Uterus (tissue), 4 donors: Measurements from ENCODE around the gene EAF1. TPM values are rescaled to one million over a fixed set of nuclear protein-coding genes. Genes with fewer than 3 reads are reported as not detected.

Source experiments
- DNase-seq, 2 donors: peaks; one replicate each; pipeline ENCODE4 v3.0.0-alpha.2; 2019 to 2020
- H3K27ac ChIP-seq, 2 donors: fragments of 200-600 bp; sonication (generic); 1 replicate in 1 of 2; 2 replicates in 1 of 2; pipeline ENCODE4 v1.5.1; 2016 to 2018
- H3K27me3 ChIP-seq, 2 donors: fragments of 200-600 bp; sonication (generic); one replicate each; pipeline ENCODE4 v1.5.1; 2018 to 2019; ENCODE audit warnings: control low read depth in 1 of 2
- H3K36me3 ChIP-seq, 2 donors: fragments of 200-600 bp; sonication (generic); one replicate each; pipeline ENCODE4 v1.5.1; 2019; ENCODE audit warnings: control low read depth in 1 of 2
- H3K4me1 ChIP-seq, 2 donors: fragments of 200-600 bp; sonication (generic); one replicate each; pipeline ENCODE4 v1.5.1; 2018 to 2019; ENCODE audit warnings: control low read depth in 1 of 2
- H3K4me3 ChIP-seq, 2 donors: fragments of 200-600 bp; sonication (generic); 1 replicate in 1 of 2; 2 replicates in 1 of 2; pipeline ENCODE4 v1.5.1; 2018 to 2019; ENCODE audit warnings: mild to moderate bottlenecking in 1 of 2
- H3K9me3 ChIP-seq, 2 donors: fragments of 200-600 bp; sonication (generic); one replicate each; pipeline ENCODE4 v1.5.1; 2019; ENCODE audit warnings: control low read depth in 1 of 2
- CTCF ChIP-seq, 4 experiments: fragments of 200-600 bp in 2 of 4; fragments of 450-650 bp in 2 of 4; sonication (generic) in 2 of 4; IDR thresholded peaks; one replicate each; pipeline ENCODE4 v1.5.1; 2016 to 2019; ENCODE audit warnings: antibody characterized with exemption in 4 of 4, mild to moderate bottlenecking in 2 of 4, moderate library complexity in 1 of 4
- POLR2A ChIP-seq, 2 donors: fragments of 450-650 bp; IDR thresholded peaks; one replicate each; pipeline ENCODE4 v1.6.1; 2016; ENCODE audit warnings: antibody characterized with exemption in 2 of 2, mild to moderate bottlenecking in 1 of 2, moderate library complexity in 1 of 2
- intact Hi-C: fragments of 100-400 bp; cut with DNase I; formaldehyde crosslinking; loops from one replicate; pipeline ENCODE4 v1.15.1; 2023; ENCODE audit warnings: low total_unique reads
- small RNA-seq: library from RNA; depleted of rRNA; stranded (forward); fragments of <200 nt; gene quantifications from one replicate; pipeline ENCODE3, GENCODE V24; 2016
- total RNA-seq, 4 donors: library from RNA; depleted of rRNA in 3 of 4; stranded (reverse); fragments of >200 nt in 3 of 4; gene quantifications; one replicate each; pipeline versions ENCODE4 v1.1.0 to v1.2.4, GENCODE V29; 2014 to 2023
- donor health status: DM: yes; HTN: yes; CAD: no.

The EAF1 gene
- total RNA-seq, 4 donors from 2014 or later: 2.3 to 18.3 (median 15.6) TPM

DNA sequence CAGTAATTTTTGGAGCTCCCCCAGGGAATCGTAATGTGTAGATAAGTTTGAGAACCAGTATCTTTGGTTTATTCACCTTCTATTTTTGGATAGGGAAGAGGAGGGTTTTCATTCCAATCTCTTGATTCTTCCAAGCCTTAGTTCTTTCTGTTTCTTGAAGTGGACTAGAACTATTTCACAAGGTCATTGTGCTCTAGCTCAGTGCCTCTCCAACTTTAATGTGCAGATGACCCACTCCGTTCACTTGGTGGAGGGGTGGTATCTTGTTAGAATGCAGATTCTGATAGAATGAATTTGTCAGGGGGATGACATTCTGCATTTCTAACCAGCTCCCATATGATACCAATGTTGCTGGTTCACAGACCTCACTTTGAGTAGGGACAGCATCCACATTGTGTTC lies 58.6 kb downstream of the EAF1 start:
- Histone ChIP-seq H3K27ac (no peak overlapping the region), H3K4me3 (no peak overlapping the region), H3K9me3 (no peaks in the 10 kb centered on the region), H3K4me1 (no peaks in the 10 kb centered on the region), H3K27me3 (no peaks in the 10 kb centered on the region), H3K36me3 (no peaks in the 10 kb centered on the region)
- intact Hi-C loops: no loop called here
- no peak for TF ChIP-seq CTCF (IDR thresholded peaks at IDR 0.05)
- TF ChIP-seq POLR2A (IDR thresholded peaks at IDR 0.05): no peak
- no peak for DNase-seq

- Histone ChIP-seq H3K27me3 (no peaks in the 10 kb centered on the region), H3K4me1 (no peaks in the 10 kb centered on the region), H3K27ac (no peak overlapping the region), H3K9me3 (no peaks in the 10 kb centered on the region), H3K36me3 (no peaks in the 10 kb centered on the region), H3K4me3 (no peak overlapping the region)
- TF ChIP-seq POLR2A (IDR thresholded peaks at IDR 0.05) (no peak), CTCF (IDR thresholded peaks at IDR 0.05) (no peak)
- DNase-seq: no peak
- intact Hi-C loops: no loop called here
Observed at GRCh38 chr3:15486979-15487378, 59.6 kb downstream of the EAF1 start.

GRCh38 chr3:15488002-15488401 lies 60.6 kb downstream of the EAF1 start:
- TF ChIP-seq POLR2A (IDR thresholded peaks at IDR 0.05): no peak
- no peak for TF ChIP-seq CTCF (IDR thresholded peaks at IDR 0.05)
- Histone ChIP-seq H3K27ac (no peak overlapping the region), H3K27me3 (no peaks in the 10 kb centered on the region), H3K4me3 (no peak overlapping the region), H3K4me1 (no peaks in the 10 kb centered on the region), H3K9me3 (no peaks in the 10 kb centered on the region), H3K36me3 (no peaks in the 10 kb centered on the region)
- no peak for DNase-seq
- intact Hi-C loops: no loop called here

DNA sequence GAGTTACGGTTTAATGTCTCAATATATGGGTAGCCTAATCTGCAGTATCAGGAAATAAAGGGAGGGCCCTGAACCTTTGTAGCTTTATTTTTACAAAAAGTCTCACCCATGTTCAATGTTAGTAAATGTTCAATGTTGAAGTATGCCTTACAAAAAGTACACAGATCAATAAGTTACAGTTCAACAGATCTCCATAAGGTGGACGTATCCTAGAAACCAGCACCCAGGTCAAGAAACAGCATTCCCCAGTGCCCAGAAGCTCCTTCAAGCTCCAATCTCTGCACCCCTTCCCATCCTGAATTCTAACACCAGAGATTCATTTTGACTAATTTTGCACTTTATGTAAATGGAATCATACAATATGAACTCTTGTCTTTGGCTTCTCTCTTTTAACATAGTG lies 62.8 kb downstream of the EAF1 start:
- Histone ChIP-seq H3K4me1 (no peaks in the 10 kb centered on the region), H3K27ac (no peak overlapping the region), H3K9me3 (no peaks in the 10 kb centered on the region), H3K4me3 (no peak overlapping the region), H3K27me3 (no peaks in the 10 kb centered on the region), H3K36me3 (no peaks in the 10 kb centered on the region)
- TF ChIP-seq CTCF (IDR thresholded peaks at IDR 0.05) (no peak), POLR2A (IDR thresholded peaks at IDR 0.05) (no peak)
- intact Hi-C loops: no loop called here
- no peak for DNase-seq

DNA sequence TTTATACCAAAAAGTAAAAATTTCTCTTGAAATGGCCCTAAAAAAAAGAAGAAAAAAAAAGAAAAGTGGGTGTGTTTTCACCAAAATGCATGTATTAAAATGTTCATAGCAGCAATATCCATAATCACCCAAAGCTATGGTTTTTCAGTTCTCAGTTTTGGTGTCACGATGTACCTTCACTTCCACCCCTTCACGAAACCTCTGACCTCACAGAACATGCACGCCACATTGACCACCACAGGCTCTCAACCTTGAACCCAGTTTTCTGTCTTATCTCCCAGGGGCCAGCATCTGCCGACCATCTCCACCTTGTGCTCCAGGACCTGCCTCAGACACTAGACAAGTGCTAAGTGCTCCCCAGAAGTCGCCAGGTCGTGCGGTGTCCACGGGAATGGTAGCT lies 63.7 kb downstream of the EAF1 start:
- DNase-seq: no peak
- no peaks in the 10 kb centered on the region for H3K36me3 ChIP-seq
- H3K27me3 ChIP-seq: no peaks in the 10 kb centered on the region
- no peaks in the 10 kb centered on the region for H3K9me3 ChIP-seq
- intact Hi-C loops: no loop called here
- no peak overlapping the region for H3K27ac ChIP-seq
- TF ChIP-seq POLR2A (IDR thresholded peaks at IDR 0.05): no peak
- no peak overlapping the region for H3K4me3 ChIP-seq
- no peaks in the 10 kb centered on the region for H3K4me1 ChIP-seq

Small RNA genes lying within 50 kb of the gene (small RNA-seq; reads per million reads assigned to genes)
- not detected for gene RNU6-1024P

Other genes starting within 250 kb of the EAF1 start
- gene CAPN7, start 221.4 kb upstream of the EAF1 start, total RNA-seq: 10 to 100 TPM; 39.2 to 89.0 (median 79.8) TPM
- gene SH3BP5, start 95.0 kb upstream of the EAF1 start, total RNA-seq: 100 to 1,000 TPM in 1 of 4 donors, 10 to 100 TPM in 3; 58.8 to 154 (median 75.5) TPM
- 10 to 100 TPM in 3 of 4 donors, 1 to 10 TPM in 1; 2.0 to 61.7 (median 25.9) TPM for gene METTL6, start 54 bp upstream of the EAF1 start, total RNA-seq
- gene COLQ, start 94.1 kb downstream of the EAF1 start, total RNA-seq: 10 to 100 TPM in 1 of 4 donors, 1 to 10 TPM in 3; 2.6 to 21.3 (median 4.0) TPM
- 10 to 100 TPM; 18.5 to 93.0 (median 25.7) TPM for gene HACL1, start 174.0 kb downstream of the EAF1 start, total RNA-seq
- gene BTD, start 174.1 kb downstream of the EAF1 start, total RNA-seq: 10 to 100 TPM in 3 of 4 donors, 1 to 10 TPM in 1; 6.5 to 31.3 (median 21.5) TPM